Prostate gland (tissue), 2 donors: ENCODE results near the gene HCRT. TPM values are rescaled to one million over a fixed set of nuclear protein-coding genes. Genes with fewer than 3 reads are reported as not detected.

Source experiments
- DNase-seq: peaks from one replicate; pipeline ENCODE4 v3.0.0-alpha.2; 2019; ENCODE audit warnings: low spot score
- H3K27ac ChIP-seq, 2 donors: fragments of 200-600 bp; sonication (generic); 2 replicates each; pipeline ENCODE4 v1.5.1; 2017 to 2019
- H3K27me3 ChIP-seq: fragments of 200-600 bp; sonication (generic); replicated peaks from 2 replicates; pipeline ENCODE4 v1.5.1; 2019; ENCODE audit not compliant: insufficient read depth
- H3K36me3 ChIP-seq, 2 donors: fragments of 200-600 bp; sonication (generic); 1 replicate in 1 of 2; 2 replicates in 1 of 2; pipeline versions ENCODE4 v1.5.1 to v1.8.1; 2017 to 2019
- H3K4me1 ChIP-seq: fragments of 200-600 bp; sonication (generic); replicated peaks from 2 replicates; pipeline ENCODE4 v1.5.1; 2019
- H3K4me3 ChIP-seq, 2 donors: fragments of 200-600 bp; sonication (generic); 2 replicates each; pipeline ENCODE4 v1.5.1; 2017 to 2019
- H3K9me3 ChIP-seq: fragments of 200-600 bp; sonication (generic); 2 replicates; pipeline ENCODE4 v1.5.1; 2017
- POLR2A ChIP-seq: fragments of 450-650 bp; IDR thresholded peaks from one replicate; pipeline ENCODE4 v1.6.1; 2016; ENCODE audit warnings: antibody characterized with exemption, mild to moderate bottlenecking
- POLR2AphosphoS5 ChIP-seq: sonication (generic); formaldehyde crosslinking; IDR thresholded peaks from one replicate; pipeline ENCODE4 v1.6.1; 2017; ENCODE audit warnings: antibody characterized with exemption
- WGBS: methylation state at CpG from one replicate; pipeline ENCODE4 v1.1.5; 2018; 5-methylcytosine and 5-hydroxymethylcytosine counted together
- intact Hi-C: fragments of 100-400 bp; cut with DNase I; formaldehyde crosslinking; loops from one replicate; pipeline ENCODE4 v1.14.2; 2022
- total RNA-seq, 2 donors: library from RNA; depleted of rRNA; stranded (reverse); fragments of >200 nt; gene quantifications; one replicate each; pipeline ENCODE4 v1.1.0, GENCODE V29; 2016
- TF ChIP-seq, protein P1 (sequence below), 4 experiments: fragments of 200-600 bp in 2 of 4; fragments of 450-650 bp in 2 of 4; sonication (generic) in 2 of 4; IDR thresholded peaks; 1 replicate in 3 of 4; 2 replicates in 1 of 4; pipeline ENCODE4 v1.5.1; 2016 to 2019; ENCODE audit warnings: antibody characterized with exemption in 4 of 4, mild to moderate bottlenecking in 2 of 4, moderate library complexity in 2 of 4

The HCRT gene
- total RNA-seq, 2 donors from 2014 or later: not detected

DNA sequence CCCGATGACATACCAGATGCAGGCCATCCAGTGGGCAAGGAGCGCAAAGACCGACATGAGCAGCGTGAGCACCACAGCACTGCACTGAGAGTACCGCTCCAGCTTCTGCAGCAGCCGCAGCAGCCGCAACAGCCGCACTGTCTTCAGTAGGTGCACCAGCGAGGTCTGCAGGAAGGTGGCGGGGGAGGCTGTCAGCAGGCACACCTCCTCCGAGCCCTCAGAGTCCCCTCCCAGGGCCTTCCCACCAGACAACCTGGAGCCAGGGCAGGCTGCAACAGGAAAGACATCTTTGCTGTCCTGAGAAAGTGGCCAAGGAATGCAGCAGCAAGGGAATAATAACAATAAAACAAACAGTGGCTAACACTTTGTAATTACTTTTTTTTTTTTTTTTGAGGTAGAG is 13.4 kb downstream of the HCRT start:
- no peak overlapping the region for H3K4me3 ChIP-seq
- 32% methylated on average over 8 of the region's 11 CpGs for WGBS
- TF ChIP-seq, protein P1, sequence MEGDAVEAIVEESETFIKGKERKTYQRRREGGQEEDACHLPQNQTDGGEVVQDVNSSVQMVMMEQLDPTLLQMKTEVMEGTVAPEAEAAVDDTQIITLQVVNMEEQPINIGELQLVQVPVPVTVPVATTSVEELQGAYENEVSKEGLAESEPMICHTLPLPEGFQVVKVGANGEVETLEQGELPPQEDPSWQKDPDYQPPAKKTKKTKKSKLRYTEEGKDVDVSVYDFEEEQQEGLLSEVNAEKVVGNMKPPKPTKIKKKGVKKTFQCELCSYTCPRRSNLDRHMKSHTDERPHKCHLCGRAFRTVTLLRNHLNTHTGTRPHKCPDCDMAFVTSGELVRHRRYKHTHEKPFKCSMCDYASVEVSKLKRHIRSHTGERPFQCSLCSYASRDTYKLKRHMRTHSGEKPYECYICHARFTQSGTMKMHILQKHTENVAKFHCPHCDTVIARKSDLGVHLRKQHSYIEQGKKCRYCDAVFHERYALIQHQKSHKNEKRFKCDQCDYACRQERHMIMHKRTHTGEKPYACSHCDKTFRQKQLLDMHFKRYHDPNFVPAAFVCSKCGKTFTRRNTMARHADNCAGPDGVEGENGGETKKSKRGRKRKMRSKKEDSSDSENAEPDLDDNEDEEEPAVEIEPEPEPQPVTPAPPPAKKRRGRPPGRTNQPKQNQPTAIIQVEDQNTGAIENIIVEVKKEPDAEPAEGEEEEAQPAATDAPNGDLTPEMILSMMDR (IDR thresholded peaks at IDR 0.05): peak in 2 of 4 experiments; percentile 28 to 54
- no peak for TF ChIP-seq POLR2A
- peak; percentile 51 for TF ChIP-seq POLR2AphosphoS5

DNA sequence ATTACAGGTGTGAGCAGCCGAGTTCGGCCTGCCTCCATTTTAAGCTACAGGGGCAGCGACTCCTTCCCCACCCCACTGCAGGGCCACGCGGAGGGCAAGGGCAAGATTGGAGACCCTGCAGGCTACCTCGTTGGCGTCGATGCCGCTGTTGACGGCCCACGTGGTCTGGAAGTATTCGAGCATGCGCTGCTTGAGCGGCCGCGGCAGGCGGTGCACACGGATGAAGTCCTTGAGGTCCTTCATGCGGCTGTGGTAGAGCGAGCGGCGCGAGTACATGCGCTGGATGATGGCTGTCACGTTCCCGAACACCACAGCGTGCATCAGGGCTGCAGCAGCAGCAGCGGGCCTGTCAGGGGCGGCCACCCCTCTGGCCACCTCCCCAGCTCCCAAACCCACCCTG is 15.9 kb downstream of the HCRT start:
- Histone ChIP-seq H3K4me3 (no peak overlapping the region), H3K27me3 (no peaks in the 10 kb centered on the region), H3K36me3 (no peaks in the 10 kb centered on the region), H3K27ac (no peak overlapping the region), H3K9me3 (no peaks in the 10 kb centered on the region), H3K4me1 (no peaks in the 10 kb centered on the region)
- no peak for TF ChIP-seq POLR2A
- TF ChIP-seq, protein P1 (IDR thresholded peaks at IDR 0.05): no peak
- TF ChIP-seq POLR2AphosphoS5: no peak
- WGBS: 93% methylated on average over 28 of the region's 29 CpGs
- DNase-seq: no peak
- intact Hi-C loops: no loop called here

More for the DNA sequence above, 13.4 kb downstream of the HCRT start:
- no peaks in the 10 kb centered on the region for H3K9me3 ChIP-seq
- no peaks in the 10 kb centered on the region for H3K36me3 ChIP-seq
- H3K27me3 ChIP-seq: no peaks in the 10 kb centered on the region
- peak; percentile 71 for DNase-seq
- intact Hi-C loops: no loop called here
- H3K27ac ChIP-seq: no peak overlapping the region
- H3K4me1 ChIP-seq: no peaks in the 10 kb centered on the region

DNA sequence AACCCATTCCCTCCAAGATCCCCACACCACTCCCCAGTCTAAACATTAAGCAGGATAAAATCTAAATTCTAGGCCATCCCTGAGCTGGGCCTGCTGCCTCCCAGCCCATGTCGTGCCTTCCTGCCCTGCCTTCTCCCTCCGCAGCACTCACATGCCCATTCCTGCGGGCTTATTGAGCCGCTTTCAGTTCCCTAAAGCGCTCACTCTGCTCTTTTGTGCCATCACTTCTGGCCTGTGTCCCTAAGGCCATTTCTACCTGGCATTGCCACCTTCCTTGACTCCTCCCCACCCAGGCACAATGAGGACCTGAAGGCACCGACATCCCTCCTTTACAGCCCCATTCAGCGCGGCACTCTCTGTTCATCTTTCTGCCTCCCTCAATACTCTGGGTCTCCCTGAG is 17.4 kb downstream of the HCRT start:
- Histone ChIP-seq H3K4me1 (no peaks in the 10 kb centered on the region), H3K4me3 (no peak overlapping the region), H3K36me3 (no peaks in the 10 kb centered on the region), H3K9me3 (no peaks in the 10 kb centered on the region), H3K27ac (no peak overlapping the region), H3K27me3 (no peaks in the 10 kb centered on the region)
- 92% methylated on average over 8 of the region's 8 CpGs for WGBS
- DNase-seq: no peak
- TF ChIP-seq, protein P1 (IDR thresholded peaks at IDR 0.05): no peak
- no peak for TF ChIP-seq POLR2AphosphoS5
- TF ChIP-seq POLR2A: no peak
- intact Hi-C loops: no loop called here

DNA sequence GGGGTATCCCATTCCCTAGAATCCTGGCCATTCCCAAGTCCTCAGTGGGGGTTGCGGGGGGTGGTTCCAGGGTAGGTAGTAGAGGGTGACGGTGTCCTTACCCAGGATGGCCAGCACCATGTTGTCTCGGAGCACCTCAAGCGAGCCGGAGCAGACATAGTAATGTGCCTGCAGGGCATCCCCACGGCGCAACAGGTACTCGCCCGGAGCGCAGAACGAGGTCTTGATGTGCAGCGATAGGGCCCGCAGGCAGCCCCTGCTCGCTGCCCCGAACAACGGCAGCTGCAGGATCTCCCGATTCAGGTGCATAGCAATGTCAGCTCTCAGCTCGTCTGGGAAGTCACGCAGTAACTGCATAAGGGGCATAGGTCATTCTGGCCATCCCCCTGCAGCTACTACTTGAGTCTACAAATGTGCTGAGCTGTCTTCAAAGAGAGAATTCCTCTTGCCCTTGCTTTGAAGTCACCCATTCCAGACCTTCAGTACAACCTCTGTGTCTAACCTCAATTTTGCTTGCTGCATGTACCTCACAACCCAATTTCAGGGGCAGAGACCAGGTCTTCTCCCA is 19.0 kb downstream of the HCRT start:
- intact Hi-C loops: no loop called here
- no peak overlapping the region for H3K27ac ChIP-seq
- H3K27me3 ChIP-seq: no peaks in the 10 kb centered on the region
- no peak for DNase-seq
- H3K4me1 ChIP-seq: no peaks in the 10 kb centered on the region
- WGBS: 90% methylated on average over 18 of the region's 19 CpGs
- H3K9me3 ChIP-seq: no peaks in the 10 kb centered on the region
- no peaks in the 10 kb centered on the region for H3K36me3 ChIP-seq
- H3K4me3 ChIP-seq: no peak overlapping the region
- TF ChIP-seq, protein P1 (IDR thresholded peaks at IDR 0.05): no peak
- no peak for TF ChIP-seq POLR2AphosphoS5
- TF ChIP-seq POLR2A: no peak

DNA sequence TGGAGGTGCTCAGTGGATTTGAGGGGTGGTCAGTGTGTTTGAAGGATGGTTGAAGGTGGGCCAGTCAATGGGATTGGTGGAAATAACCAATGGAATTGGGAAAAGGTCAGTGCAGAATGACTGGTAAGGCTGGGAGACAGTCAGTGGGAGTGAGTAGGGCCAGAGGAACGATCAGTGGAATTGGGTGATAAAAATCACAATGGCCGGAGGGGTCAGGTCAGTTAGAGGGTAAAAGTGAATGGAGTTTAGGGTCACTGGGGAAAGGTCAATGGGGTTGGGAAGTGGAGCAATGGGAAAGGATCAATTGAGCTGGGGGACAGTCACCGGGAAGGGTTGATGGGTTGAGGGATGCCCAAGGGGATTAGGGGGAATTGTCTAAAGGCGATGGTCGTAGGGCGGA is 19.5 kb downstream of the HCRT start:
- H3K4me1 ChIP-seq: no peaks in the 10 kb centered on the region
- intact Hi-C loops: no loop called here
- 83% methylated on average over 6 of the region's 6 CpGs for WGBS
- no peak for DNase-seq
- H3K4me3 ChIP-seq: no peak overlapping the region
- no peaks in the 10 kb centered on the region for H3K27me3 ChIP-seq
- TF ChIP-seq, protein P1 (IDR thresholded peaks at IDR 0.05): no peak
- TF ChIP-seq POLR2A: no peak
- TF ChIP-seq POLR2AphosphoS5: no peak
- no peak overlapping the region for H3K27ac ChIP-seq
- no peaks in the 10 kb centered on the region for H3K36me3 ChIP-seq
- H3K9me3 ChIP-seq: no peaks in the 10 kb centered on the region
